ENCODE measurements around the gene SRGAP1.

DNA sequence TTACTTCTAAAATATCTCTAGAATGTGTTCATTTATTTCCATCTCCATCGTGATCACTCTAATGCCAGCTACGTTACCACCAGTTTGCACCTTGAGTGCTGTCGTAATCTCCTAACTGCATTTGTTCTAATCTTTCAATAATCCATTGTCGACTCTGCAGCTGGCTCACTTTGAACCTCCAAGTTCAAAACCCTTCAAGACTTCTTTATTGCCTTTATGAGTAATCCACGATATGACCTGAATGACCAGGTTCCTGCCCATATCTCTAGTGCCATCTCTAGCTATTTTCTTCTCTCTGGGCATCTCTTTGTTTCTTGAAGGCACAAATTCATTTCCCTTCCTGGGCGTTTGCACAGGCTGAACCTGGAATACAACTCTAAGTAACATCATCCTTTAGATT, 76.7 kb downstream of the SRGAP1 start:
- TF ChIP-seq, protein P1, sequence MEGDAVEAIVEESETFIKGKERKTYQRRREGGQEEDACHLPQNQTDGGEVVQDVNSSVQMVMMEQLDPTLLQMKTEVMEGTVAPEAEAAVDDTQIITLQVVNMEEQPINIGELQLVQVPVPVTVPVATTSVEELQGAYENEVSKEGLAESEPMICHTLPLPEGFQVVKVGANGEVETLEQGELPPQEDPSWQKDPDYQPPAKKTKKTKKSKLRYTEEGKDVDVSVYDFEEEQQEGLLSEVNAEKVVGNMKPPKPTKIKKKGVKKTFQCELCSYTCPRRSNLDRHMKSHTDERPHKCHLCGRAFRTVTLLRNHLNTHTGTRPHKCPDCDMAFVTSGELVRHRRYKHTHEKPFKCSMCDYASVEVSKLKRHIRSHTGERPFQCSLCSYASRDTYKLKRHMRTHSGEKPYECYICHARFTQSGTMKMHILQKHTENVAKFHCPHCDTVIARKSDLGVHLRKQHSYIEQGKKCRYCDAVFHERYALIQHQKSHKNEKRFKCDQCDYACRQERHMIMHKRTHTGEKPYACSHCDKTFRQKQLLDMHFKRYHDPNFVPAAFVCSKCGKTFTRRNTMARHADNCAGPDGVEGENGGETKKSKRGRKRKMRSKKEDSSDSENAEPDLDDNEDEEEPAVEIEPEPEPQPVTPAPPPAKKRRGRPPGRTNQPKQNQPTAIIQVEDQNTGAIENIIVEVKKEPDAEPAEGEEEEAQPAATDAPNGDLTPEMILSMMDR (conservative IDR thresholded peaks at IDR 0.05): no peak
- TF ChIP-seq ZFX (IDR thresholded peaks at IDR 0.05): no peak

Measured in C4-2B (cell line).